ENCODE data around the gene MAN2A2.
A peak's percentile ranks its signal among the peaks of the same experiment; 100 is the strongest.

MAN2A2 gene

GRCh38 chr15:90902840-90903732 is at the start of gene MAN2A2:
Gene MAN2A2 (plus strand): TSS chr15:90903302. CDS start chr15:90904208, 906 bp downstream.
- DNase-seq (ENCODE audit: low spot score): peak; percentile 93

GRCh38 chr15:90855139-90855538 is 48.0 kb upstream of the MAN2A2 start:
- DNase-seq (ENCODE audit: low spot score): no peak

GRCh38 chr15:90857337-90857736 is 45.8 kb upstream of the MAN2A2 start:
- no peak for DNase-seq (ENCODE audit: low spot score)

- DNase-seq (ENCODE audit: low spot score): no peak
These were observed 45.1 kb upstream of the MAN2A2 start for GRCh38 chr15:90857883-90858443.

- peak; percentile 63 for DNase-seq (ENCODE audit: low spot score)
These were observed 43.6 kb upstream of the MAN2A2 start for GRCh38 chr15:90859234-90860131.

GRCh38 chr15:90860450-90860849 is 42.7 kb upstream of the MAN2A2 start:
- DNase-seq (ENCODE audit: low spot score): no peak

GRCh38 chr15:90860942-90861675 is 42.0 kb upstream of the MAN2A2 start:
- DNase-seq (ENCODE audit: low spot score): peak; percentile 77

- no peak for DNase-seq (ENCODE audit: low spot score)
These were observed 40.6 kb upstream of the MAN2A2 start for GRCh38 chr15:90862487-90862886.

GRCh38 chr15:90862964-90863778 is 39.9 kb upstream of the MAN2A2 start:
- no peak for DNase-seq (ENCODE audit: low spot score)

- DNase-seq (ENCODE audit: low spot score): no peak
These were observed 39.1 kb upstream of the MAN2A2 start for GRCh38 chr15:90863987-90864386.

- DNase-seq (ENCODE audit: low spot score): no peak
These were observed 38.6 kb upstream of the MAN2A2 start for GRCh38 chr15:90864507-90864906.

GRCh38 chr15:90865702-90866101 is 37.4 kb upstream of the MAN2A2 start:
- DNase-seq (ENCODE audit: low spot score): no peak

- DNase-seq (ENCODE audit: low spot score): no peak
These were observed 36.9 kb upstream of the MAN2A2 start for GRCh38 chr15:90866161-90866715.

GRCh38 chr15:90866800-90867199 is 36.3 kb upstream of the MAN2A2 start:
- DNase-seq (ENCODE audit: low spot score): no peak

- DNase-seq (ENCODE audit: low spot score): no peak
These were observed 34.8 kb upstream of the MAN2A2 start, which contains the start of gene FURIN for GRCh38 chr15:90868261-90868689. Gene FURIN (plus strand): TSS chr15:90868588. CDS start chr15:90875741, 7,153 bp downstream.

- no peak for DNase-seq (ENCODE audit: low spot score)
These were observed 34.0 kb upstream of the MAN2A2 start for GRCh38 chr15:90869140-90869541.

GRCh38 chr15:90869601-90870353 is 33.3 kb upstream of the MAN2A2 start:
- no peak for DNase-seq (ENCODE audit: low spot score)

GRCh38 chr15:90870354-90871138 is 32.6 kb upstream of the MAN2A2 start:
- DNase-seq (ENCODE audit: low spot score): no peak

Data from HuH-7.5 (cell line).